Mesodermal cell (in vitro differentiated cells): ENCODE data around the gene INMT.

Source experiments
- H3K27ac ChIP-seq: 2 replicates; pipeline ENCODE4 v1.7.0; 2013; ENCODE audit warnings: mild to moderate bottlenecking, low read depth, low read length, moderate library complexity; ENCODE audit not compliant: severe bottlenecking
- H3K36me3 ChIP-seq: 2 replicates; pipeline ENCODE4 v1.7.1; 2013; ENCODE audit warnings: mild to moderate bottlenecking, low read length, moderate library complexity; ENCODE audit not compliant: control insufficient read depth, insufficient read depth
- H3K4me1 ChIP-seq: one replicate; pipeline ENCODE4 v1.7.1; 2013; ENCODE audit warnings: mild to moderate bottlenecking, low read length; ENCODE audit not compliant: insufficient read depth, control insufficient read depth, poor library complexity, severe bottlenecking
- H3K4me3 ChIP-seq: 2 replicates; pipeline ENCODE4 v1.7.0; 2013; ENCODE audit warnings: low read length, control low read depth, mild to moderate bottlenecking; ENCODE audit not compliant: insufficient read depth, poor library complexity, severe bottlenecking; ENCODE audit errors: extremely low read depth
- H3K9me3 ChIP-seq: 2 replicates; pipeline ENCODE4 v1.7.1; 2013; ENCODE audit warnings: mild to moderate bottlenecking, low read length, moderate library complexity; ENCODE audit not compliant: control insufficient read depth
- WGBS, 2 experiments: methylation state at CpG; one replicate each; pipeline ENCODE4 v1.1.5; 2013; ENCODE audit warnings: missing lambda C conversion rate in 2 of 2; ENCODE audit not compliant: insufficient coverage in 2 of 2; 5-methylcytosine and 5-hydroxymethylcytosine counted together

Gene INMT

DNA sequence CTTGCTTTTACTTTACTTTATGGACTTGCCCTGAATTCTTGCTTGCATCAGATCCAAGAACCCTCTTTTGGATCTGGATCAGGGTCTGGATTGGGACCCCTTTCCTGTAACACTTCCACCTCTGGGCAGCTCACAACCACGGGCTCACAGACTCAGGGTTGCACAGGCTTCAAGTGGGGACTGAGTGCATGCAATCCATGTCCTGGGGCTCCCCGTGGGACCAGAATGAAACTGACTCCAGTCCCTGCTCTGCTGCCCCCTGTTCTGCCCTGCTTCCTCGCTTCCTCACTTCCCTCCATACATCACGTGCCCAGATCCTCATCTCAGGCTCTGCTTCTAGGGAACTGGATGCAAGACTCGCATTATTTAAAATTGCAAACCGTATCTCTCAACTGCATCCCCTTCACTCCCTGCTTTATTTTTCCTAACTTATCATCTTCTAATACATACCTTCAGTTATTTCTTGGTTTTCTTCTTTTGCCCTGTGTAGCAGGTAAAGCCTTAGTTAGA lies 23.3 kb upstream of the INMT start:
- Histone ChIP-seq H3K36me3 (no peaks in the 10 kb centered on the region), H3K9me3 (no peaks in the 10 kb centered on the region), H3K4me1 (no peaks in the 10 kb centered on the region), H3K4me3 (no peak overlapping the region), H3K27ac (no peak overlapping the region)
- 80 to 82% methylated on average over 6 of the region's 6 CpGs for WGBS, 2 experiments

DNA sequence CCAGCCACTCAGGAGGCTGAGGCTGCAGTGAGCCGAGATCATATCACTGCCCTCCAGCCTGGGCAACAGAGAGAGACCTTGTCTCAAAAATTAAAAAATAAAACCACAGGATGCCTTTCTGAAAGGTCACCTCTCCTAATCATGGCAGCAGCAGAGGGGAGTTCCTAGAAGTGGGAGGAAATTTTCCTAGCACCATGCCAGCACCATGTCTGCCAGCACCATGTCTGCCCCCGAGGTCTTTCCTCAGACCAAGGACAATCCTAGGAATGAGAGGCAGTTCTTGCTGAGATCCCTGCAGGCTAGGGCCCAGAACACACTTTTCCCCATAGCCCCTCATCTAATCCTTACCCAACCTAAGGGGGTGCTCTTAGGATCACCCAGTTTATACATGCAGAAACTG lies 22.3 kb upstream of the INMT start:
- Histone ChIP-seq H3K27ac (no peak overlapping the region), H3K4me1 (no peaks in the 10 kb centered on the region), H3K36me3 (no peaks in the 10 kb centered on the region), H3K9me3 (no peaks in the 10 kb centered on the region), H3K4me3 (no peak overlapping the region)
- WGBS, 2 experiments, result 70 to 92% methylated on average over 1 to 2 of the region's 2 CpGs

DNA sequence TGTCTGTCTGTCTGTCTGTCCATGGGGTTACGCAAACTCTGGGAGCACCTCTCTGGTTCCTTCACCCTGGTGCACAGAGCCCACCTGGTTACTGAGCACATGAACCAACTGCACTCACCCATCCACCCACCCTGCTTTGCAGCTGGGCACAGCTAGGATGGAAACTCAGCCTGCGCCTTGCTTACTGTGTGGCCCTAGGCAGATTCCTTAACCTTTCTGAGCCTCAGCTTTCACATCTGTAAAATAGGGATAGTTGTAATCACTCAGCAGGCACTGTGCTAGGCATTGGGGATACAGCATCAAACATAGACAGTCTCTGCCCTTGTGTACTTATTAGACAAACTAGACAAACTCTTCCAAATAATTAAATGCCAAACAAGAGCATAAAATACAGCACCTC lies 21.8 kb upstream of the INMT start:
- 100% methylated on average over 1 of the region's 2 CpGs; no CpG with 5 or more reads in 1 of the 2 experiments for WGBS, 2 experiments
- Histone ChIP-seq H3K36me3 (no peaks in the 10 kb centered on the region), H3K4me1 (no peaks in the 10 kb centered on the region), H3K4me3 (no peak overlapping the region), H3K9me3 (no peaks in the 10 kb centered on the region), H3K27ac (no peak overlapping the region)

DNA sequence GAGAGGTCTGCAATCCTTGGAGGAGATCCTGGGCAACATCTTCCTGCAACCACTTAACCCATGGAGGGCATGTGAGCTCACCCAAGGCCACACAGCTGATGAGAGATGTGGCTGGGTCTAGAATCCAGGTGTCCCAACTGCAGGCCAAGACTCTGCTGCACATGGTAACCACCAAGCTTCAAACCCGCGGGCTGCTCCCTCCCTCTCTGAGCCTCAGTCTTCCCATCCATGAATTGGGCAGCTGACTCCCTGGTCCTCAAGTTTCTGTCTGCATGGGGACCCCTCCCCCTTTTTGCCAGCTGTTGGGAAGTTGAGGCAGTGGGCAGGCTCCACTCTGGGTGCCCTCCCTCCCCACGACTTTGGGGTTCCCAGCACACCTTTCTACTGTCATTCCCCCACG lies 20.9 kb upstream of the INMT start:
- WGBS, 2 experiments, result 82 to 94% methylated on average over 3 to 4 of the region's 4 CpGs

DNA sequence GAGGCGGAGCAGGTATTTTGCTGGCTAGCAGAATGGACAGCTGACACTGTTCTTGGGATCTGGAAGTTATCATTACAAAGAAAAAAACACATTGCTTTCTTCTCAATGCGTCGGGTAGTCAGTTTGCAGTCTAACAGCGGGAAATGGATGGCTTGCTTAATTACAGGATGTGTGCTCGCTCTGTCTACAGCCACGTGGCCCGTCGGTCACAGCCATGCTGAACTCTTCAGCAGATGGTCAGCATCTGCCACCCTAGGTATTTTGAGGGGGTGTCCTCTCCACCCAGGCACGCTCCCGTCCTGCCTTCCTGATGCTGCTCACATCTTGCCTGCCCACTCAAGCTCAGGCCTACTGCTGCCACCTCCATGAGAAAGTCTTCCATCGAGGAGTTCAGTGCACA lies 20.4 kb upstream of the INMT start:
- Histone ChIP-seq H3K36me3 (no peaks in the 10 kb centered on the region), H3K9me3 (no peaks in the 10 kb centered on the region), H3K4me1 (no peaks in the 10 kb centered on the region), H3K4me3 (no peak overlapping the region), H3K27ac (no peak overlapping the region)
- 83 to 84% methylated on average over 5 to 10 of the region's 11 CpGs for WGBS, 2 experiments

More for the DNA sequence above, 20.9 kb upstream of the INMT start:
- no peak overlapping the region for H3K27ac ChIP-seq
- no peaks in the 10 kb centered on the region for H3K36me3 ChIP-seq
- no peak overlapping the region for H3K4me3 ChIP-seq
- H3K9me3 ChIP-seq, result no peaks in the 10 kb centered on the region
- H3K4me1 ChIP-seq, result no peaks in the 10 kb centered on the region

DNA sequence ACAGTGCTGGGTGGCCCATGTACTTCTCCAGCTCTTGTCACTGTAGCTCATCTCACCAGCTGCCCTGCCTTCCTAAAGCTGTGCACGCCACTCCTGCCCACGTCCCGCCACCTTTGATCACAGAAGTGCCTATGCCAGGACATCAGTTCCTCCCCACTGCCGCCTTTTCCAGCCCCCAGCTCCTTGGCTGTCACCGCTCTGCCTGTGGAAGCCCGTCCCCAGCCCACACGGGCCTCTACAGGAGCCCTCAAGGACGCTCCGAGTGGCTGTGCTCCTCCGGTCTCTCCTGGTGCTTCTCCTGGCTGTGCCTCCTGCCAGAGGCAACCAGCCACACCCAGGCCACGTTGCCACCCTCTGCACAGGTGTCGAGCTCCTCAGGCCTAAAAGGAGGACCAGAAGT lies 19.3 kb upstream of the INMT start:
- H3K27ac ChIP-seq, result no peak overlapping the region
- no peaks in the 10 kb centered on the region for H3K4me1 ChIP-seq
- WGBS, 2 experiments, result 83% methylated on average over 11 to 12 of the region's 12 CpGs
- H3K36me3 ChIP-seq, result no peaks in the 10 kb centered on the region
- no peak overlapping the region for H3K4me3 ChIP-seq
- no peaks in the 10 kb centered on the region for H3K9me3 ChIP-seq

DNA sequence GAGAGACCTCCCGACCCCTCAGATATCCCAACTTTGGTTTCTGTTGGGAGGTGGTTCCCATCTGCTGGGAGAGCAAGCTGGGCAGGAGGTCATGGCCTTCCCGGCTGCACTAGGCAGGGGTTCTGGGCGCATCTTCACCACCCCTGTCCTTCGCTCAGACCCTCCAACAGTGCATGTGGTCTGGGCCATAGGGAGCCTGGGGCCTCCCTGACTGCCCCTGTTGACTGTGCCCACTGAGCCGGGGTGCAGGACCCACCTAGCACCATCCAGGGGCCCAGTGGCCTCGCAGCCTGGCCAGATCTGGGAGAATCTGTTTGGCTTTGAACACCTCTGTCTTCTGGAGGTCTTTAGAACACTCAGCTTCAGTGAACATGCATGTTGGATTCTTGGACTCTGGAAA lies 18.7 kb upstream of the INMT start:
- H3K27ac ChIP-seq, result no peak overlapping the region
- no peak overlapping the region for H3K4me3 ChIP-seq
- H3K9me3 ChIP-seq, result no peaks in the 10 kb centered on the region
- no peaks in the 10 kb centered on the region for H3K4me1 ChIP-seq
- 91 to 96% methylated on average over 5 of the region's 6 CpGs for WGBS, 2 experiments
- H3K36me3 ChIP-seq, result no peaks in the 10 kb centered on the region

DNA sequence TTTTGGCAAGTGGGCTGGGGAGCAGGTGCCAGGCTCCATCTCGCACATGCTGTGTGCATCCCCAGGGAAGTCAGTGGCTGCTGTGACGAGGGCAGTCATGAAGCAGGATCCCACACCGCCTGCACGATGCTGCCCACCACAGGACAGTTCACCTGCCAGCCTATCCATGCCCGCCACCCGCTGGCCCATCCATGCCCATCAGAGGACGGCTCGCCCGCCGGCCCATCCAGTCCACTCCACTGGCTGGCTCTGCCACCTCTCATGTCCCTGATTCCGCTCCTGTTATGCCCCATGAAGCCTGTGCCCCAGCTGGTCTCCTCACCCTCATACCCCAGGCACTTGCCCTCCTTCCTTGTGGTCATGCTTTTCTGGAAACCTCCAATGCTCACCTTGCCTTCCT lies 18.2 kb upstream of the INMT start:
- H3K4me1 ChIP-seq, result no peaks in the 10 kb centered on the region
- WGBS, 2 experiments, result 94% methylated on average over 11 of the region's 11 CpGs
- H3K9me3 ChIP-seq, result no peaks in the 10 kb centered on the region
- H3K27ac ChIP-seq, result no peak overlapping the region
- H3K4me3 ChIP-seq, result no peak overlapping the region
- no peaks in the 10 kb centered on the region for H3K36me3 ChIP-seq

DNA sequence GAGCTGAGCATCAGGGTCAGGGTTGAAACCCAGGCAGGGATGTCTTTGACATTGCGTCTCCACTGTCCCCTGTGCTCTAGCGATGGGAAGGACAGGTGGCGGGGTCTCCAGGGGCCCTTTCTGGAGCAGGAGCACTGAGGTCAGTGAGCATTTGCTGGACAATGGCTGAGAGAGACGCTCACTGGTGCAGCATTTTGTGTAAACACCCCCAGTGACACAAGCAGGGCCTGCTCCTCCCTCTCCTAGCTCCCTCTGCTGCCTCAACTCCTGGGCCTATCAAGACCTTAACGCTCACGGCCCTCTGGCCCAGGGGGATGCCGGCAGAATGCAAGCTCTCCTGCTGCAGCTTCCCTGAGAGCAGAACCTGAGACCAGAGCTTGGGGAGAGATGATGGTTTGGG lies 17.4 kb upstream of the INMT start:
- 69 to 93% methylated on average over 6 to 7 of the region's 7 CpGs for WGBS, 2 experiments
- H3K36me3 ChIP-seq, result no peaks in the 10 kb centered on the region

DNA sequence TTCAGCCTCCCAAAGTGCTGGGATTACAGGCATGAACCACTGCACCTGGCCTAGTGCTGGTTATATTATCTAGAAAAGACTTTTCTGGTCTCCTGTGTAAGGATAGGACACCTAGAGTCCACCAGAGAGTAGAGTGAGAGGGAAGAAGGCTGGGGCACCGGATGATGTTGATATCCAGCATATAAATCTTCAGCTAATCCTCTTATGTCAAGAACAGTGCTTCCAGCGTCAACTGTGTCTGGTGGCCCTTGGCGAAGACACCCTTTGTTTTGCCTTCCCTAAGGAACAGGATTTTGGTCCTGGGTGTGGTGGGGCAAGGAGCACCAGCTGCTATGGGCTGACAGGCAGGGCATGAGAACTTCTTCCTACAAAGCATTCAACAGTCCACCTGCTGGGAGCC lies 16.3 kb upstream of the INMT start:
- Histone ChIP-seq H3K27ac (no peak overlapping the region), H3K36me3 (no peaks in the 10 kb centered on the region), H3K4me3 (no peak overlapping the region), H3K9me3 (no peaks in the 10 kb centered on the region), H3K4me1 (no peaks in the 10 kb centered on the region)
- 88 to 100% methylated on average over 1 to 2 of the region's 3 CpGs for WGBS, 2 experiments

More for the DNA sequence above, 17.4 kb upstream of the INMT start:
- H3K4me1 ChIP-seq, result no peaks in the 10 kb centered on the region
- no peaks in the 10 kb centered on the region for H3K9me3 ChIP-seq
- H3K27ac ChIP-seq, result no peak overlapping the region
- H3K4me3 ChIP-seq, result no peak overlapping the region

DNA sequence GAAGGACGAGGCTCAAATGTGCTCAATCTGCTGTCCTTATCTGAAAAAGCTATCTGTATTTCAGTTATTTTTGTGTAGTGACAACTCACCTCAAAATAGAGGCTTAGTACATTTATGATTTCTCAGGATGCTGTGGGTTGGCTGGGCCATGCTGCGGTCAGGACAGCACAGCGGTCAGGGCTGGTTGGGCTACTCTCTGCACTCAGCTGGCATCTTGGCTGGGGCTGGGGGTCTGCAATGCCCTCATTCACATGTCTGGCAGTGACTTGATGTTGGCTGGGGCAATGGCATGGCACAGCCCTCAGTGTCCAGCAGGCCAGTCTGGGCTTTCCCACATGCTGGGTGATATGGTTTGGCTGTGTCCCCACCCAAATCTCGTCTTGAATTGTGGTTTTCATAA lies 15.6 kb upstream of the INMT start:
- 80 to 90% methylated on average over 2 to 3 of the region's 4 CpGs for WGBS, 2 experiments
- no peak overlapping the region for H3K4me3 ChIP-seq
- H3K4me1 ChIP-seq, result no peaks in the 10 kb centered on the region
- no peaks in the 10 kb centered on the region for H3K36me3 ChIP-seq
- H3K27ac ChIP-seq, result no peak overlapping the region
- H3K9me3 ChIP-seq, result no peaks in the 10 kb centered on the region
